K562 (cell line): ENCODE data around the gene ARL8A.

Source experiments
- CBX2 ChIP-seq: fragments of 200-600 bp; sonication (generic); IDR thresholded peaks from one replicate; pipeline ENCODE4 v1.6.1; 2012; ENCODE audit warnings: mild to moderate bottlenecking, low read length, inconsistent platforms; ENCODE audit not compliant: insufficient read depth, poor library complexity, severe bottlenecking
- CTCF ChIP-seq, 3 experiments: IDR thresholded peaks in 2 of 3; conservative IDR thresholded peaks in 1 of 3; 2 replicates each; pipeline ENCODE4 v1.5.1; 2011 to 2012; ENCODE audit warnings: low read length in 3 of 3, mild to moderate bottlenecking in 3 of 3, control low read depth in 2 of 3, improper control_type of control experiment in 1 of 3, inconsistent platforms in 1 of 3, low read depth in 1 of 3, mixed read lengths in 1 of 3, moderate library complexity in 1 of 3; ENCODE audit not compliant: insufficient read depth in 2 of 3
- EP300 ChIP-seq: IDR thresholded peaks from 2 replicates; pipeline ENCODE4 v1.6.1; 2012; ENCODE audit warnings: low read length, improper control_type of control experiment
- HDAC6 ChIP-seq: IDR thresholded peaks from 2 replicates; pipeline ENCODE4 v1.6.1; 2012; ENCODE audit warnings: low read depth, mild to moderate bottlenecking, control low read depth, inconsistent platforms, low read length, moderate library complexity
- JUND ChIP-seq, 2 experiments: IDR thresholded peaks; 2 replicates in 1 of 2; 3 replicates in 1 of 2; pipeline ENCODE4 v1.6.1; 2011; ENCODE audit warnings: borderline replicate concordance in 2 of 2, low read depth in 2 of 2, low read length in 2 of 2, improper control_type of control experiment in 1 of 2, missing biosample characterization in 1 of 2, missing genetic modification characterization in 1 of 2, missing genetic modification reagents in 1 of 2
- MAFK ChIP-seq: IDR thresholded peaks from 2 replicates; pipeline ENCODE4 v1.6.1; 2011; ENCODE audit warnings: low read length, improper control_type of control experiment
- TEAD2 ChIP-seq: fragments of 450-650 bp; IDR thresholded peaks from 2 replicates; pipeline ENCODE4 v1.6.1; 2016; ENCODE audit warnings: missing genetic modification characterization, control low read depth, missing compliant biosample characterization
- ZNF354B ChIP-seq: fragments of 250-450 bp; sonication (Bioruptor Pico); IDR thresholded peaks from 2 replicates; pipeline ENCODE4 v1.4.0; 2020
- TF ChIP-seq, protein P1 (sequence below): fragments of 450-650 bp; IDR thresholded peaks from 2 replicates; pipeline ENCODE4 v1.6.1; 2017; ENCODE audit warnings: mild to moderate bottlenecking, moderate library complexity
- TF ChIP-seq, protein P2 (sequence below): sonication (generic); formaldehyde crosslinking; IDR thresholded peaks from 2 replicates; pipeline ENCODE4 v1.9.0; 2022; ENCODE audit warnings: mild to moderate bottlenecking, missing genetic modification reagents

DNA sequence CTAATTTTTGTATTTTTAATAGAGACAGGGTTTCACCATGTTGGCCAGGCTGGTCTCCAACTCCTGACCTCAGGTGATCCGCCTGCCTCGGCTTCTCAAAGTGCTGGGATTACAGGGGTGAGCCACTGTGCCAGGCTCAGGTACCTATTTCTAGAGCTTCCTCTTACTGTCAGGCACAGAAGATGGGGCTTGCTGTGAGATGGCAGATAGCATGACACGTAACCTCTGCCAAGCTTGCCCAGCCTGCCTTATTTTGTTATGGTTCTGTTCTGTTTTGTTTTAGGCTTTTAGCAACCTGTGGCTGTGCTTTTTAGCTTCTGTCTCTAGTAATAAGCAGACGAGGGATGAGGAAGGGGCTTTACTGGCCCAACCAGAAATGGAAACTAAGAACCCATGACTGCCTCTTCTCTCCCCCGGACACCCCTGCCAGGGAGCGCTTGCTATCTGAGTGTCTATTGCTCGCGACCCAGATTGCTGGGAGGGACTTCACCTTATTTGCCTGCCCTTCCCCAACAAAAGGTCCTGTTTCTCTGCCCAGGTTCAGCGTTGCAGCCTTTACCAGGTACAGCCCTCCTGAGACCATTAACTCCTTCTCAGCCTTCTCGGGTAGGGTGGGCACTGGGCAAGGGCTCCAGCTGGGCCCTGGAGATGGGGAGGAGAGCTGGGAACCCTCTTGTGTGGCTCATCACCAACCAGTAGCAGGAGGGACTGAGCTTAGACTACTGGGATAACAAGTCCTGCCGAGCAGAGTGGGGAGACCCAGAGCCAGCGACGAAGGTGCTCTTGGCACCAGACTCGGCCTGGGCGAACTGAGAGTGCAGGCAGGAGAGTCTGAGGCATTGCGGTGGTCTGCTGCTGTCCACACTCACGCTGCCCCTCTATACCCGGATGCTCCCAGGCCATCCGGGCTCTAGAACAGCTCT, 35.6 kb upstream of the ARL8A start:
- TF ChIP-seq EP300 (no peak), CTCF (IDR thresholded peaks at IDR 0.05 in 2 of 3, conservative IDR thresholded peaks at IDR 0.05 in 1 of 3; ENCODE audit: insufficient read depth in 2 of 3, low read depth in 1 of 3, low read length in 3 of 3) (no peak), MAFK (no peak), JUND (IDR thresholded peaks at IDR 0.05; ENCODE audit: borderline replicate concordance, low read depth, low read length) (no peak), JUND (tag; IDR thresholded peaks at IDR 0.05; ENCODE audit: borderline replicate concordance, low read depth, low read length) (no peak), ZNF354B (CRISPR knock-in tag) (no peak), HDAC6 (no peak), TEAD2 (tag) (no peak), CBX2 (no peak)
- TF ChIP-seq, protein P1, sequence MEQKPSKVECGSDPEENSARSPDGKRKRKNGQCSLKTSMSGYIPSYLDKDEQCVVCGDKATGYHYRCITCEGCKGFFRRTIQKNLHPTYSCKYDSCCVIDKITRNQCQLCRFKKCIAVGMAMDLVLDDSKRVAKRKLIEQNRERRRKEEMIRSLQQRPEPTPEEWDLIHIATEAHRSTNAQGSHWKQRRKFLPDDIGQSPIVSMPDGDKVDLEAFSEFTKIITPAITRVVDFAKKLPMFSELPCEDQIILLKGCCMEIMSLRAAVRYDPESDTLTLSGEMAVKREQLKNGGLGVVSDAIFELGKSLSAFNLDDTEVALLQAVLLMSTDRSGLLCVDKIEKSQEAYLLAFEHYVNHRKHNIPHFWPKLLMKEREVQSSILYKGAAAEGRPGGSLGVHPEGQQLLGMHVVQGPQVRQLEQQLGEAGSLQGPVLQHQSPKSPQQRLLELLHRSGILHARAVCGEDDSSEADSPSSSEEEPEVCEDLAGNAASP, result no peak
- TF ChIP-seq, protein P2, sequence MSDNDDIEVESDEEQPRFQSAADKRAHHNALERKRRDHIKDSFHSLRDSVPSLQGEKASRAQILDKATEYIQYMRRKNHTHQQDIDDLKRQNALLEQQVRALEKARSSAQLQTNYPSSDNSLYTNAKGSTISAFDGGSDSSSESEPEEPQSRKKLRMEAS, result no peak
